ENCODE results near the gene HSPA1L.
"Not testable (repeated sequence)": the region's sequence is repeated elsewhere in the genome, so short reads cannot be mapped to it uniquely, and the experiment has no call there.

HSPA1L gene

GRCh38 chr6:31860349-31860748 lies 45.3 kb upstream of the HSPA1L start:
- Histone ChIP-seq H3K9me3 (ENCODE audit: control extremely low read depth in 1 of 5, control insufficient read depth in 4 of 5, insufficient read depth in 2 of 5, low read depth in 1 of 5, low read length in 4 of 5) (no peaks in the 10 kb centered on the region), H3K4me1 (ENCODE audit: control extremely low read depth in 1 of 4, control insufficient read depth in 4 of 4, insufficient read depth in 4 of 4, low read length in 3 of 4) (peaks cover 0 to 29% (median 19%) of the 10 kb centered on the region in 4 experiments), H3K27ac (ENCODE audit: insufficient read depth in 1 of 2, low read depth in 1 of 2, low read length in 2 of 2, poor library complexity in 1 of 2, severe bottlenecking in 2 of 2) (no peak overlapping the region), H3K36me3 (ENCODE audit: control insufficient read depth in 4 of 4, insufficient read depth in 4 of 4, low read length in 3 of 4) (peaks cover 9 to 39% (median 16%) of the 10 kb centered on the region in 4 experiments), H3K27me3 (replicated peaks in 2 of 5; ENCODE audit: control insufficient read depth in 4 of 5, insufficient read depth in 5 of 5, low read length in 4 of 5) (no peaks in the 10 kb centered on the region), H3K4me3 (ENCODE audit: control insufficient read depth in 1 of 7, extremely low read depth in 1 of 7, insufficient read depth in 4 of 7, low read depth in 2 of 7, low read length in 6 of 7) (no peak overlapping the region)
- CTCF ChIA-PET, result interaction anchor here (1.1 to 1.2 kb wide), 2 partner anchors 15 to 22 kb away, joined by 3 to 5 read pairs; no protein-coding TSS in a partner anchor
- WGBS (ENCODE audit: insufficient coverage), result over 99% methylated on average over 13 of the region's 13 CpGs
- no peak for DNase-seq
- POLR2A ChIA-PET, result no interaction called here

- WGBS (ENCODE audit: insufficient coverage), result 96% methylated on average over 11 of the region's 11 CpGs
- Histone ChIP-seq H3K9me3 (ENCODE audit: control extremely low read depth in 1 of 5, control insufficient read depth in 4 of 5, insufficient read depth in 2 of 5, low read depth in 1 of 5, low read length in 4 of 5) (no peaks in the 10 kb centered on the region), H3K4me3 (ENCODE audit: control insufficient read depth in 1 of 7, extremely low read depth in 1 of 7, insufficient read depth in 4 of 7, low read depth in 2 of 7, low read length in 6 of 7) (no peak overlapping the region), H3K4me1 (ENCODE audit: control extremely low read depth in 1 of 4, control insufficient read depth in 4 of 4, insufficient read depth in 4 of 4, low read length in 3 of 4) (peaks cover 0 to 25% (median 19%) of the 10 kb centered on the region in 4 experiments), H3K36me3 (ENCODE audit: control insufficient read depth in 4 of 4, insufficient read depth in 4 of 4, low read length in 3 of 4) (peaks cover 9 to 39% (median 16%) of the 10 kb centered on the region in 4 experiments), H3K27ac (ENCODE audit: insufficient read depth in 1 of 2, low read depth in 1 of 2, low read length in 2 of 2, poor library complexity in 1 of 2, severe bottlenecking in 2 of 2) (no peak overlapping the region), H3K27me3 (replicated peaks in 2 of 5; ENCODE audit: control insufficient read depth in 4 of 5, insufficient read depth in 5 of 5, low read length in 4 of 5) (no peaks in the 10 kb centered on the region)
- POLR2A ChIA-PET, result no interaction called here
- CTCF ChIA-PET, result interaction anchor here (1.1 to 1.2 kb wide), 2 partner anchors 14 to 21 kb away, joined by 3 to 5 read pairs; no protein-coding TSS in a partner anchor
- DNase-seq, result no peak
These were observed 44.8 kb upstream of the HSPA1L start for GRCh38 chr6:31859923-31860322.

DNA sequence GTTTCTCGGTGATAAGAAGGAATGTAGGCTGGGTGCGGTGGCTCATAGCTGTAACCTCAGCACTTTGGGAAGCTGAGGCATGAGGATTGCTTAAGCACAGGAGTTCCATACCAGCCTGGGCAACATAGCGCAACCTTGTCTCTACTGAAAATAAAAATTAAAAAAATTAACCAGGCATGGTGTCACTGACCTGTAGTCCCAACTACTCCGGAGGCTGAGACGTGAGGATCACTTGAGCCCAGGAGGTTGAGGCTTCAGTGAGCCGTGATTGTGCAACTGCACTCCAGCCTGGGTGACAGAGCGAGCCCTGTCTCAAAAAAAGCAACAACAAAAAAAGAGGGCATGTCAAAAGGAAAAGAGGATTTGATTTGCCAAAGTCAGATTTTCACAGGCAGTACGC lies 43.6 kb upstream of the HSPA1L start:
- POLR2A ChIA-PET, result no interaction called here
- H3K27ac ChIP-seq (ENCODE audit: insufficient read depth in 1 of 2, low read depth in 1 of 2, low read length in 2 of 2, poor library complexity in 1 of 2, severe bottlenecking in 2 of 2), result no peak overlapping the region
- 99% methylated on average over 7 of the region's 8 CpGs for WGBS (ENCODE audit: insufficient coverage)
- no peak overlapping the region for H3K4me3 ChIP-seq (ENCODE audit: control insufficient read depth in 1 of 7, extremely low read depth in 1 of 7, insufficient read depth in 4 of 7, low read depth in 2 of 7, low read length in 6 of 7)
- no peak for DNase-seq
- CTCF ChIA-PET, result interaction anchor here (0.7 to 1.2 kb wide), 2 partner anchors 17 to 243 kb away, joined by 3 to 5 read pairs; no protein-coding TSS in a partner anchor
- peaks cover 0 to 19% (median 14%) of the 10 kb centered on the region in 4 experiments for H3K4me1 ChIP-seq (ENCODE audit: control extremely low read depth in 1 of 4, control insufficient read depth in 4 of 4, insufficient read depth in 4 of 4, low read length in 3 of 4)
- no peaks in the 10 kb centered on the region for H3K27me3 ChIP-seq (replicated peaks in 2 of 5; ENCODE audit: control insufficient read depth in 4 of 5, insufficient read depth in 5 of 5, low read length in 4 of 5)
- H3K9me3 ChIP-seq (ENCODE audit: control extremely low read depth in 1 of 5, control insufficient read depth in 4 of 5, insufficient read depth in 2 of 5, low read depth in 1 of 5, low read length in 4 of 5), result no peaks in the 10 kb centered on the region
- peaks cover 9 to 39% (median 16%) of the 10 kb centered on the region in 4 experiments for H3K36me3 ChIP-seq (ENCODE audit: control insufficient read depth in 4 of 4, insufficient read depth in 4 of 4, low read length in 3 of 4)

- H3K4me3 ChIP-seq (ENCODE audit: control insufficient read depth in 1 of 7, extremely low read depth in 1 of 7, insufficient read depth in 4 of 7, low read depth in 2 of 7, low read length in 6 of 7); H3K9me3 ChIP-seq (ENCODE audit: control extremely low read depth in 1 of 5, control insufficient read depth in 4 of 5, insufficient read depth in 2 of 5, low read depth in 1 of 5, low read length in 4 of 5); DNase-seq; H3K27me3 ChIP-seq (replicated peaks in 2 of 5; ENCODE audit: control insufficient read depth in 4 of 5, insufficient read depth in 5 of 5, low read length in 4 of 5); H3K27ac ChIP-seq (ENCODE audit: insufficient read depth in 1 of 2, low read depth in 1 of 2, low read length in 2 of 2, poor library complexity in 1 of 2, severe bottlenecking in 2 of 2): not testable (repeated sequence)
- peaks cover 0 to 12% (median 9%) of the 10 kb centered on the region in 4 experiments for H3K4me1 ChIP-seq (ENCODE audit: control extremely low read depth in 1 of 4, control insufficient read depth in 4 of 4, insufficient read depth in 4 of 4, low read length in 3 of 4)
- peaks cover 9 to 39% (median 16%) of the 10 kb centered on the region in 4 experiments for H3K36me3 ChIP-seq (ENCODE audit: control insufficient read depth in 4 of 4, insufficient read depth in 4 of 4, low read length in 3 of 4)
- ChIA-PET POLR2A (interaction anchor here (0.9 kb wide), 1 partner anchor 21 kb away, joined by 3 read pairs; no protein-coding TSS in a partner anchor), CTCF (interaction anchor here (1.2 kb wide), 3 partner anchors 11 to 18 kb away, joined by 3 to 4 read pairs (median 4); no protein-coding TSS in a partner anchor)
- 94% methylated on average over 8 of the region's 8 CpGs for WGBS (ENCODE audit: insufficient coverage)
These were observed 42.7 kb upstream of the HSPA1L start for GRCh38 chr6:31857774-31858173.

DNA sequence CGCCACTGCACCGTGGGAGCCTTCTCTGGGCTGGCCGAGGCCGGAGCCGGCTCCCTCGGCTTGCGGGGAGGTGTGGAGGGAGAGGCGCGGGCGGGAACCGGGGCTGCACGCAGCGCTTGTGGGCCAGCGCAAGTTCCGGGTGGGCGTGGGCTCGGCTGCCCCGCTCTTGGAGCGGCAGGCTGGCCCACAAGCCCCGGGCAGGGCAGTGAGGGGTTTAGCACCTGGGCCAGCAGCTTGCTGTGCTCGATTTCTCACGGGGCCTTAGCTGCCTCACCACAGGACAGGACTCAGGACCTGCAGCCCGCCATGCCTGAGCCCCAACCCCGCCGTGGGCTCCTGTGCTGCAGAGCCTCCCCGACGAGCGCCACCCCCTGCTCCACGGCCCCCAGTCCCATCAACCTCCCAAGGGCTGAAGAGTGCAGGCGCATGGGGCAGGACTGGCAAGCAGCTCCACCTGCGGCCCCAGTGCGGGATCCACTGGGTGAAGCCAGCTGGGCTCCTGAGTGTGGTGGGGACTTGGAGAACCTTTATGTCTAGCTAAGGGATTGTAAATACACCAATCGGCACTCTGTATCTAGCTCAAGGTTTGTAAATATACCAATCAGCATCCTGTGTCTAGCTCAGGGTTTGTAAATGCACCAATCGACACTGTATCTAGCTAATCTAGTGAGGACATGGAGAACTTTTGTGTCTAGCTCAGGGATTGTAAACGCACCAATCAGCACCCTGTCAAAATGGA lies 37.1 kb upstream of the HSPA1L start:
- H3K27me3 ChIP-seq (replicated peaks in 2 of 5; ENCODE audit: control insufficient read depth in 4 of 5, insufficient read depth in 5 of 5, low read length in 4 of 5); H3K36me3 ChIP-seq (ENCODE audit: control insufficient read depth in 4 of 4, insufficient read depth in 4 of 4, low read length in 3 of 4); H3K27ac ChIP-seq (ENCODE audit: insufficient read depth in 1 of 2, low read depth in 1 of 2, low read length in 2 of 2, poor library complexity in 1 of 2, severe bottlenecking in 2 of 2); H3K4me3 ChIP-seq (ENCODE audit: control insufficient read depth in 1 of 7, extremely low read depth in 1 of 7, insufficient read depth in 4 of 7, low read depth in 2 of 7, low read length in 6 of 7); DNase-seq; H3K9me3 ChIP-seq (ENCODE audit: control extremely low read depth in 1 of 5, control insufficient read depth in 4 of 5, insufficient read depth in 2 of 5, low read depth in 1 of 5, low read length in 4 of 5); H3K4me1 ChIP-seq (ENCODE audit: control extremely low read depth in 1 of 4, control insufficient read depth in 4 of 4, insufficient read depth in 4 of 4, low read length in 3 of 4); CTCF ChIA-PET: not testable (repeated sequence)
- WGBS (ENCODE audit: insufficient coverage), result 98% methylated on average over 23 of the region's 35 CpGs
- POLR2A ChIA-PET, result interaction anchor here (0.8 kb wide), 1 partner anchor 10 kb away, joined by 3 read pairs; the partner anchor contains the start of gene NEU1

- DNase-seq, result no peak
- H3K36me3 ChIP-seq (ENCODE audit: control insufficient read depth in 4 of 4, insufficient read depth in 4 of 4, low read length in 3 of 4), result no peaks in the 10 kb centered on the region
- no peaks in the 10 kb centered on the region for H3K27me3 ChIP-seq (replicated peaks in 2 of 5; ENCODE audit: control insufficient read depth in 4 of 5, insufficient read depth in 5 of 5, low read length in 4 of 5)
- CTCF ChIA-PET, result interaction anchor here (1.7 kb wide), 1 partner anchor 14 kb away, joined by 3 read pairs; no protein-coding TSS in a partner anchor
- no peak overlapping the region for H3K27ac ChIP-seq (ENCODE audit: insufficient read depth in 1 of 2, low read depth in 1 of 2, low read length in 2 of 2, poor library complexity in 1 of 2, severe bottlenecking in 2 of 2)
- WGBS (ENCODE audit: insufficient coverage), result 100% methylated on average over 2 of the region's 2 CpGs
- no peaks in the 10 kb centered on the region for H3K4me1 ChIP-seq (ENCODE audit: control extremely low read depth in 1 of 4, control insufficient read depth in 4 of 4, insufficient read depth in 4 of 4, low read length in 3 of 4)
- H3K9me3 ChIP-seq (ENCODE audit: control extremely low read depth in 1 of 5, control insufficient read depth in 4 of 5, insufficient read depth in 2 of 5, low read depth in 1 of 5, low read length in 4 of 5), result no peaks in the 10 kb centered on the region
- POLR2A ChIA-PET, result interaction anchor here (0.6 kb wide), 1 partner anchor 12 kb away, joined by 4 read pairs; no protein-coding TSS in a partner anchor
- no peak overlapping the region for H3K4me3 ChIP-seq (ENCODE audit: control insufficient read depth in 1 of 7, extremely low read depth in 1 of 7, insufficient read depth in 4 of 7, low read depth in 2 of 7, low read length in 6 of 7)
These were observed 36.4 kb upstream of the HSPA1L start for GRCh38 chr6:31851485-31851832.
